Lower leg skin (tissue), 4 donors: ENCODE data around the gene LDLRAD3. TPM values are rescaled to one million over a fixed set of nuclear protein-coding genes. Genes with fewer than 3 reads are reported as not detected.

Experiments
- DNase-seq, 2 donors: peaks; one replicate each; pipeline ENCODE4 v3.0.0-alpha.2; 2019; ENCODE audit warnings: low spot score in 2 of 2
- H3K4me3 ChIP-seq: fragments of 200-600 bp; sonication (generic); 2 replicates; pipeline ENCODE4 v1.5.1; 2017; ENCODE audit warnings: mild to moderate bottlenecking, low read depth; ENCODE audit not compliant: poor library complexity, severe bottlenecking
- POLR2A ChIP-seq, 2 donors: fragments of 450-650 bp; IDR thresholded peaks; one replicate each; pipeline ENCODE4 v1.6.1; 2016 to 2017; ENCODE audit warnings: antibody characterized with exemption in 2 of 2, mild to moderate bottlenecking in 1 of 2, moderate library complexity in 1 of 2
- WGBS, 2 donors: methylation state at CpG; one replicate each; pipeline ENCODE4 v1.1.5; 2018; 5-methylcytosine and 5-hydroxymethylcytosine counted together
- intact Hi-C: fragments of 100-400 bp; cut with DNase I; formaldehyde crosslinking; loops from one replicate; pipeline ENCODE4 v1.15.0; 2023; ENCODE audit warnings: low total_unique reads
- total RNA-seq, 4 donors: library from RNA; depleted of rRNA; stranded (reverse); fragments of >200 nt; gene quantifications; one replicate each; pipeline ENCODE4 v1.1.0, GENCODE V29; 2016
- TF ChIP-seq, protein P1 (sequence below), 3 donors: fragments of 450-650 bp; IDR thresholded peaks; one replicate each; pipeline ENCODE4 v1.5.1; 2016; ENCODE audit warnings: antibody characterized with exemption in 3 of 3, mild to moderate bottlenecking in 3 of 3, moderate library complexity in 2 of 3

Gene LDLRAD3
- total RNA-seq, 4 donors from 2014 or later, result 18.6 to 42.6 (median 25.5) TPM

- TF ChIP-seq POLR2A (IDR thresholded peaks at IDR 0.05), result no peak
- no peak for DNase-seq
- H3K4me3 ChIP-seq, result no peak overlapping the region
- intact Hi-C loops, result no loop called here
- WGBS, 2 donors, result 86 to 94% methylated on average over 4 of the region's 4 CpGs
Observed at GRCh38 chr11:36093548-36093947, 149.7 kb downstream of the LDLRAD3 start.

DNA sequence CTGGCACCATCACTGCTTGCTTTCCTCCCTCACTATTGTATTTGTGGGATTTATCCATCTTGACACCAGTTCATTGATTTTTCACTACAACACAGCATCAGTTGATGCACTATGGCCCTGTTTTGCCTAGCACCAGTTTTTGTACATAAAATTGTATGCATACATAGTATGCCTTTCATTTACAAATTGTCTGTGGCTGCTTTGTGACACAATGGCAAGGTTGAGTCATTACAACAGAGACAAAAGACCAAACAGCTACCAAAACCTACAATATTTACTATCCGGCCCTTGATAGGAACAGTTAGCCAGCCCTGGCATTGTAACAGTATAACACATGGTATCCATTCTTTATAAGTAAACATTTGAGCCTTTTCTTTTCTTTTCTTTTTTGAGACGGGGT lies 150.3 kb downstream of the LDLRAD3 start:
- TF ChIP-seq, protein P1, sequence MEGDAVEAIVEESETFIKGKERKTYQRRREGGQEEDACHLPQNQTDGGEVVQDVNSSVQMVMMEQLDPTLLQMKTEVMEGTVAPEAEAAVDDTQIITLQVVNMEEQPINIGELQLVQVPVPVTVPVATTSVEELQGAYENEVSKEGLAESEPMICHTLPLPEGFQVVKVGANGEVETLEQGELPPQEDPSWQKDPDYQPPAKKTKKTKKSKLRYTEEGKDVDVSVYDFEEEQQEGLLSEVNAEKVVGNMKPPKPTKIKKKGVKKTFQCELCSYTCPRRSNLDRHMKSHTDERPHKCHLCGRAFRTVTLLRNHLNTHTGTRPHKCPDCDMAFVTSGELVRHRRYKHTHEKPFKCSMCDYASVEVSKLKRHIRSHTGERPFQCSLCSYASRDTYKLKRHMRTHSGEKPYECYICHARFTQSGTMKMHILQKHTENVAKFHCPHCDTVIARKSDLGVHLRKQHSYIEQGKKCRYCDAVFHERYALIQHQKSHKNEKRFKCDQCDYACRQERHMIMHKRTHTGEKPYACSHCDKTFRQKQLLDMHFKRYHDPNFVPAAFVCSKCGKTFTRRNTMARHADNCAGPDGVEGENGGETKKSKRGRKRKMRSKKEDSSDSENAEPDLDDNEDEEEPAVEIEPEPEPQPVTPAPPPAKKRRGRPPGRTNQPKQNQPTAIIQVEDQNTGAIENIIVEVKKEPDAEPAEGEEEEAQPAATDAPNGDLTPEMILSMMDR (IDR thresholded peaks at IDR 0.05), result no peak
- no peak for TF ChIP-seq POLR2A (IDR thresholded peaks at IDR 0.05)
- no peak overlapping the region for H3K4me3 ChIP-seq
- intact Hi-C loops, result no loop called here
- WGBS, 2 donors, result 90 to 95% methylated on average over 2 of the region's 2 CpGs
- no peak for DNase-seq

DNA sequence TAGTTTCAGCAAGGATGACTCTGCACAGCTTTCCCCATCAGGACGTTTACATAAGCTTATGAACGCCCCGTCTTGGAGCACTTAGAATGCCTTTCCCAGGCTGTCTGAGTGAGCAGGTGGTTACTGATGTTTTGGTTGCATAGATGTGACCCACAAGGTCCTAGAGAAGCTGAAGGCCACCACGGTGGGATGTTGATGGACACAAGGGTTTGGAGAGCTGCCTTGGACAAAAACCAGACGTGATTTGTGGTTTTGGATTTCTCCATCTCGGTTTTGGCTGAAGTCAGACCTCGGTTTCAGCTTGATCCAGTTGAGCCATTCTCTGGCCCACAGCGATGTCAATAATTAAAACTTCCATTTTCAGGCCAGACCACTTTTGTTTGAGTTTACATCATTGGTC lies 151.9 kb downstream of the LDLRAD3 start:
- DNase-seq, result no peak
- TF ChIP-seq, protein P1 (IDR thresholded peaks at IDR 0.05), result no peak
- no peak for TF ChIP-seq POLR2A (IDR thresholded peaks at IDR 0.05)
- intact Hi-C loops, result no loop called here
- WGBS, 2 donors, result 93 to 94% methylated on average over 8 of the region's 8 CpGs
- H3K4me3 ChIP-seq, result no peak overlapping the region

DNA sequence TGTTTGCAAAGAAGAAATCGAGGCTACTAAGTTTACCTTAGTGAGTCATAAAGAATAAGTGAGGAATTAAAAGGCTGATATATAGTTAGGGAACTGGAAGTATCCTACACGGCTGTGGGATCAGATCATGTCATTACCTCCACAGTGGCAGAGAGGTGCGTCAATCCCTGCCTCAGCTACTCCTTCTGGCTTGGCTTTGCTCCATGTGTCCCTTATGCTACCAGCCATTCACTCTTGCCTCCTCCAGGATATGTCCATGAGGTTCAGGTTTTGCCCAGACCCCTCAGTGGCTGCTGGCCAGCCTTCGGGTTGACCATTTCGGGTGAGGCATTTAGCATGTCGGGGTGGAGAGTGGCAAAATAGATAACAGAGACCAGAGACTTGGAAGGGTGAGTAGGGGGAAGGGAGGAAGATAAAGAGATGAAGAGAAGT lies 153.4 kb downstream of the LDLRAD3 start:
- 78 to 89% methylated on average over 6 of the region's 6 CpGs for WGBS, 2 donors
- DNase-seq, result no peak
- H3K4me3 ChIP-seq, result no peak overlapping the region
- intact Hi-C loops, result no loop called here
- no peak for TF ChIP-seq POLR2A (IDR thresholded peaks at IDR 0.05)
- TF ChIP-seq, protein P1 (IDR thresholded peaks at IDR 0.05), result no peak

GRCh38 chr11:36098087-36098486 lies 154.2 kb downstream of the LDLRAD3 start:
- no peak overlapping the region for H3K4me3 ChIP-seq
- no peak for DNase-seq
- intact Hi-C loops, result no loop called here
- WGBS, 2 donors, result 85 to 90% methylated on average over 6 of the region's 6 CpGs
- TF ChIP-seq, protein P1 (IDR thresholded peaks at IDR 0.05), result no peak
- TF ChIP-seq POLR2A (IDR thresholded peaks at IDR 0.05), result no peak

GRCh38 chr11:36098853-36099375 lies 155.1 kb downstream of the LDLRAD3 start:
- no peak for DNase-seq
- no peak for TF ChIP-seq POLR2A (IDR thresholded peaks at IDR 0.05)
- TF ChIP-seq, protein P1 (IDR thresholded peaks at IDR 0.05), result no peak
- WGBS, 2 donors, result 84 to 94% methylated on average over 2 of the region's 2 CpGs
- intact Hi-C loops, result no loop called here
- no peak overlapping the region for H3K4me3 ChIP-seq
